Activated CD4-positive, CD25-positive, alpha-beta regulatory T cell treated with anti-CD3 and anti-CD28 coated beads, Interleukin-2, amount 50 U/mL, for 24 hours (primary cell): Measurements from ENCODE around the gene NFASC.

Experiments
- ATAC-seq, 2 donors: fragments of 150-1000 bp; cut with Tn5 transposase; one replicate each; pipeline ENCODE4 v1.10.0; 2021; ENCODE audit warnings: mild to moderate bottlenecking in 1 of 2, moderate library complexity in 1 of 2

Gene NFASC

GRCh38 chr1:204986181-204986580 is 115.5 kb downstream of the NFASC start:
- ATAC-seq = no peak

GRCh38 chr1:204987689-204988088 is 117.0 kb downstream of the NFASC start:
- ATAC-seq = no peak

GRCh38 chr1:204988196-204988595 is 117.5 kb downstream of the NFASC start:
- no peak for ATAC-seq

GRCh38 chr1:204989266-204990058 is 118.8 kb downstream of the NFASC start:
- peak in 1 of 2 donors; percentile 48 for ATAC-seq

GRCh38 chr1:204990059-204990664 is 119.5 kb downstream of the NFASC start:
- no peak for ATAC-seq

GRCh38 chr1:204990721-204991341 is 120.2 kb downstream of the NFASC start:
- no peak for ATAC-seq

- ATAC-seq = no peak
Measured at GRCh38 chr1:204991342-204991844, 120.7 kb downstream of the NFASC start.

- ATAC-seq = no peak
Measured at GRCh38 chr1:204992201-204992997, 121.7 kb downstream of the NFASC start.

- ATAC-seq = no peak
Measured at GRCh38 chr1:204992998-204993314, 122.3 kb downstream of the NFASC start.

GRCh38 chr1:204994086-204994862 is 123.6 kb downstream of the NFASC start:
- no peak for ATAC-seq

GRCh38 chr1:204996981-204997380 is 126.3 kb downstream of the NFASC start:
- ATAC-seq = no peak

- no peak for ATAC-seq
Measured at GRCh38 chr1:204997591-204998355, 127.1 kb downstream of the NFASC start.

- no peak for ATAC-seq
Measured at GRCh38 chr1:205001162-205001561, 130.5 kb downstream of the NFASC start.

GRCh38 chr1:205002705-205003104 is 132.0 kb downstream of the NFASC start:
- ATAC-seq = no peak

GRCh38 chr1:205003358-205004131 is 132.9 kb downstream of the NFASC start:
- ATAC-seq = no peak

- ATAC-seq = no peak
Measured at GRCh38 chr1:205004351-205004750, 133.7 kb downstream of the NFASC start.

- no peak for ATAC-seq
Measured at GRCh38 chr1:205008896-205009295, 138.2 kb downstream of the NFASC start.

GRCh38 chr1:205009670-205010069 is 139.0 kb downstream of the NFASC start:
- ATAC-seq = no peak

- no peak for ATAC-seq
Measured at GRCh38 chr1:205012391-205013140, 141.9 kb downstream of the NFASC start.
